Stomach (tissue), 4 donors: Measurements from ENCODE around the gene DNM3.

Experiments used
- POLR2A ChIP-seq, 4 donors: fragments of 450-650 bp; IDR thresholded peaks; one replicate each; pipeline ENCODE4 v1.6.1; 2016; ENCODE audit warnings: antibody characterized with exemption in 4 of 4, control low read depth in 2 of 4, mild to moderate bottlenecking in 1 of 4, moderate library complexity in 1 of 4
- POLR2AphosphoS5 ChIP-seq, 3 donors: sonication (generic); formaldehyde crosslinking; IDR thresholded peaks; one replicate each; pipeline ENCODE4 v1.6.1; 2016; ENCODE audit warnings: antibody characterized with exemption in 3 of 3
- TF ChIP-seq, protein P1 (sequence below), 7 experiments: fragments of 450-650 bp in 4 of 7; fragments of 200-600 bp in 3 of 7; sonication (generic) in 3 of 7; IDR thresholded peaks; one replicate each; pipeline ENCODE4 v1.5.1; 2016 to 2019; ENCODE audit warnings: antibody characterized with exemption in 7 of 7, control low read depth in 2 of 7, mild to moderate bottlenecking in 1 of 7

DNA sequence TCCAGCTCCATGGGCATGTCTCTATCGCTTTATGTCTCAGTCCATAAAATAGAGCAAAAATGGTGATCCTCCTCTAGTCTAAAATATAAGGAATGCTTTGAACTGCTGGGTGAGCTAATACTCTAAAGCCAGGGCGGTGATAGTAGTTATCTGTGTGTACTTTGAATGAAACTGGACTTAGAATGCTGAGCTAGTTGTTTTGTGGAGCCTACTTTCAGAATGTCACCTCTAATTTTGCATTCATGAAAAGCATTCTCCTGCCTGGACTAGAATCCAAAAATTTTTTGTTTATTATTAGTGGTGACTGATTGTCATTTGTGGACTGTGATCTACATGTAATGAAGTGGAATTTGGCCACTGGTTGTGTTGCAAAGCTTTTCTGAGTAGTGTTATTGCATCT, 337.6 kb downstream of the DNM3 start:
- TF ChIP-seq, protein P1, sequence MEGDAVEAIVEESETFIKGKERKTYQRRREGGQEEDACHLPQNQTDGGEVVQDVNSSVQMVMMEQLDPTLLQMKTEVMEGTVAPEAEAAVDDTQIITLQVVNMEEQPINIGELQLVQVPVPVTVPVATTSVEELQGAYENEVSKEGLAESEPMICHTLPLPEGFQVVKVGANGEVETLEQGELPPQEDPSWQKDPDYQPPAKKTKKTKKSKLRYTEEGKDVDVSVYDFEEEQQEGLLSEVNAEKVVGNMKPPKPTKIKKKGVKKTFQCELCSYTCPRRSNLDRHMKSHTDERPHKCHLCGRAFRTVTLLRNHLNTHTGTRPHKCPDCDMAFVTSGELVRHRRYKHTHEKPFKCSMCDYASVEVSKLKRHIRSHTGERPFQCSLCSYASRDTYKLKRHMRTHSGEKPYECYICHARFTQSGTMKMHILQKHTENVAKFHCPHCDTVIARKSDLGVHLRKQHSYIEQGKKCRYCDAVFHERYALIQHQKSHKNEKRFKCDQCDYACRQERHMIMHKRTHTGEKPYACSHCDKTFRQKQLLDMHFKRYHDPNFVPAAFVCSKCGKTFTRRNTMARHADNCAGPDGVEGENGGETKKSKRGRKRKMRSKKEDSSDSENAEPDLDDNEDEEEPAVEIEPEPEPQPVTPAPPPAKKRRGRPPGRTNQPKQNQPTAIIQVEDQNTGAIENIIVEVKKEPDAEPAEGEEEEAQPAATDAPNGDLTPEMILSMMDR (IDR thresholded peaks at IDR 0.05), result no peak
- no peak for TF ChIP-seq POLR2AphosphoS5 (IDR thresholded peaks at IDR 0.05)
- no peak for TF ChIP-seq POLR2A (IDR thresholded peaks at IDR 0.05)
